DND-41 (cell line): ENCODE results near the gene ALDH5A1.
"Not testable (repeated sequence)": the region's sequence is repeated elsewhere in the genome, so short reads cannot be mapped to it uniquely, and the experiment has no call there.

Experiments
- ATAC-seq: fragments of 200-7000 bp; cut with Tn5 transposase; 3 replicates; pipeline ENCODE4 v1.9.1; 2021; ENCODE audit warnings: low read depth; ENCODE audit not compliant: insufficient read depth
- DNase-seq: peaks from one replicate; pipeline ENCODE4 v3.0.0-alpha.2; 2020
- H2AFZ ChIP-seq: 2 replicates; pipeline ENCODE4 v1.6.0; 2012; ENCODE audit warnings: low read depth, low read length
- H3K27ac ChIP-seq: 2 replicates; pipeline ENCODE4 v1.5.1; 2012; ENCODE audit warnings: low read length, inconsistent platforms
- H3K27me3 ChIP-seq: fragments of 200-600 bp; sonication (generic); 2 replicates; pipeline ENCODE4 v1.6.0; 2012; ENCODE audit warnings: low read length, mild to moderate bottlenecking, inconsistent platforms; ENCODE audit not compliant: insufficient read depth, poor library complexity
- H3K36me3 ChIP-seq: 2 replicates; pipeline ENCODE4 v1.5.1; 2012; ENCODE audit warnings: low read length, inconsistent platforms; ENCODE audit not compliant: insufficient read depth
- H3K4me1 ChIP-seq: 2 replicates; pipeline ENCODE4 v1.5.1; 2012; ENCODE audit warnings: mild to moderate bottlenecking, low read length; ENCODE audit not compliant: insufficient read depth
- H3K4me2 ChIP-seq: 2 replicates; pipeline ENCODE4 v1.6.0; 2012; ENCODE audit warnings: mild to moderate bottlenecking, moderate library complexity, low read length, inconsistent platforms; ENCODE audit not compliant: insufficient read depth
- H3K4me3 ChIP-seq, 2 experiments: fragments of 200-600 bp in 1 of 2; shearing (Covaris generic) in 1 of 2; 2 replicates each; pipeline ENCODE4 v1.5.1; 2012 to 2016; ENCODE audit warnings: inconsistent platforms in 2 of 2, low read length in 2 of 2, mild to moderate bottlenecking in 2 of 2, low read depth in 1 of 2, moderate library complexity in 1 of 2
- H3K79me2 ChIP-seq: 2 replicates; pipeline ENCODE4 v1.6.0; 2012; ENCODE audit warnings: low read length, inconsistent platforms; ENCODE audit not compliant: insufficient read depth
- H3K9ac ChIP-seq: 2 replicates; pipeline ENCODE4 v1.6.0; 2012; ENCODE audit warnings: low read depth, mild to moderate bottlenecking, inconsistent platforms, low read length, moderate library complexity
- H3K9me3 ChIP-seq: 2 replicates; pipeline ENCODE4 v1.5.1; 2012; ENCODE audit warnings: low read length, moderate library complexity, mild to moderate bottlenecking, inconsistent platforms; ENCODE audit not compliant: insufficient read depth, severe bottlenecking
- H4K20me1 ChIP-seq: 2 replicates; pipeline ENCODE4 v1.6.0; 2012; ENCODE audit warnings: low read length; ENCODE audit not compliant: insufficient read depth
- EZH2 ChIP-seq: IDR thresholded peaks from 3 replicates; pipeline ENCODE4 v1.6.1; 2012; ENCODE audit warnings: borderline replicate concordance, low read depth, mild to moderate bottlenecking, moderate library complexity, low read length, inconsistent platforms; ENCODE audit not compliant: severe bottlenecking
- TF ChIP-seq, protein P1 (sequence below): IDR thresholded peaks from 2 replicates; pipeline ENCODE4 v1.5.1; 2012; ENCODE audit warnings: borderline replicate concordance, low read length, moderate library complexity, mild to moderate bottlenecking; ENCODE audit not compliant: poor library complexity, severe bottlenecking; ENCODE audit errors: extremely low read depth

ALDH5A1 gene

DNA sequence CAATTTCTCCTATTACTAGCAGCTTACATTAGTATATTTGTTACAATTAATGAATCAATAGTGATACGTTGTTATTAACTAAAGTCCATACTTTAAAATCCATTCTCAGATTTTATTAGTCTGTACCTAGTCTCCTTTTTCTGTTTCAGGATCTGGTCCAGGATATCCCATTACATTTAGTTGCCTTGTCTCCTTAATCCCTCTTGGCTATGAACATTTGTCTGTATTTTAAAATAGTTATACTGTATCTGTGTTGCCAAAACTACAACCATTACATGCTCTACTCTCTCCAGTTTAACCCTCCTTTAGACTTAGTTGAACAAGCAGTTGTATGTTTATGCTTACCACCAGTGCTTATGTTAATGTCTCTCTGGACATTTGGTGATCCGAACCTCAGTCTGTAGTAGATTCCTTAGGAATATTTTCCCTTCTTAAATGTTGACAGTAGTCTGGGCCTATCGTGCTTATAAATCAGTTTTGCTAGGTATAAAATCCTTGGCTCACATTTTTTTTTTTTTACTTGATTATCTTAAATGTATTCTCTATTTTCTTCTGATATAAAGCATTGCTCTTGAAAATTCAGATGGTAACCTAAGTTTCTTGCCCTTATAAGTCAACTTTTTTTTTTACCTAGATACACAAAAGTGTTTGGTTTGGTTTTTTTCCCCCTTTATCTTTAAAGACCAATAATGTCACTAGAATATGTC lies 12.2 kb downstream of the ALDH5A1 start:
- TF ChIP-seq, protein P1, sequence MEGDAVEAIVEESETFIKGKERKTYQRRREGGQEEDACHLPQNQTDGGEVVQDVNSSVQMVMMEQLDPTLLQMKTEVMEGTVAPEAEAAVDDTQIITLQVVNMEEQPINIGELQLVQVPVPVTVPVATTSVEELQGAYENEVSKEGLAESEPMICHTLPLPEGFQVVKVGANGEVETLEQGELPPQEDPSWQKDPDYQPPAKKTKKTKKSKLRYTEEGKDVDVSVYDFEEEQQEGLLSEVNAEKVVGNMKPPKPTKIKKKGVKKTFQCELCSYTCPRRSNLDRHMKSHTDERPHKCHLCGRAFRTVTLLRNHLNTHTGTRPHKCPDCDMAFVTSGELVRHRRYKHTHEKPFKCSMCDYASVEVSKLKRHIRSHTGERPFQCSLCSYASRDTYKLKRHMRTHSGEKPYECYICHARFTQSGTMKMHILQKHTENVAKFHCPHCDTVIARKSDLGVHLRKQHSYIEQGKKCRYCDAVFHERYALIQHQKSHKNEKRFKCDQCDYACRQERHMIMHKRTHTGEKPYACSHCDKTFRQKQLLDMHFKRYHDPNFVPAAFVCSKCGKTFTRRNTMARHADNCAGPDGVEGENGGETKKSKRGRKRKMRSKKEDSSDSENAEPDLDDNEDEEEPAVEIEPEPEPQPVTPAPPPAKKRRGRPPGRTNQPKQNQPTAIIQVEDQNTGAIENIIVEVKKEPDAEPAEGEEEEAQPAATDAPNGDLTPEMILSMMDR = no peak
- TF ChIP-seq EZH2 = no peak
- ATAC-seq (no peak), DNase-seq (no peak)
- H3K9ac ChIP-seq = no peak overlapping the region
- no peak overlapping the region for H3K4me2 ChIP-seq
- H3K4me1 ChIP-seq = no peaks in the 10 kb centered on the region
- H2AFZ ChIP-seq = no peak overlapping the region
- no peaks in the 10 kb centered on the region for H3K9me3 ChIP-seq
- no peaks in the 10 kb centered on the region for H3K79me2 ChIP-seq
- no peaks in the 10 kb centered on the region for H4K20me1 ChIP-seq
- H3K4me3 ChIP-seq = no peak overlapping the region
- H3K27me3 ChIP-seq = no peaks in the 10 kb centered on the region
- no peak overlapping the region for H3K27ac ChIP-seq
- H3K36me3 ChIP-seq = peaks cover 54% of the 10 kb centered on the region

DNA sequence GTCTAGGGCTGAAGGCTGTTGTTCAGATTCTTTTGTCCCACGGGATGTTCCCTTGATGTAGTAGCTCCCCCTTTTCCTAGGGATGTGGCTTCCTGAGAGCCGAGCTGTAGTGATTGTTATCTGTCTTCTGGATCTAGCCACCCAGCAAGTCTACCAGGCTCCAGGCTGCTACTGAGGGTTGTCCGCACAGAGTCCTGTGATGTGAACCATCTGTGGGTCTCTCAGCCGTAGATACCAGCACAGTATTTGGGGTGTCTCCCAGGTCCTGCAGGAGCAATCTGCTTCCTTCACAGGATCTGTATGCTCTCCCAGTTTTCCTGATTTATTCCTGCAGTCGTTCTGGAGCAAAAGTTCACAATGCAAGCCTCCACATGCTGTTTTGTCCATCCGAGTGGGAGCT lies 17.2 kb downstream of the ALDH5A1 start:
- not testable (repeated sequence) for H3K27ac ChIP-seq, H4K20me1 ChIP-seq, H3K27me3 ChIP-seq, ATAC-seq, H3K9me3 ChIP-seq, H2AFZ ChIP-seq, H3K4me1 ChIP-seq, H3K79me2 ChIP-seq, H3K4me2 ChIP-seq, H3K4me3 ChIP-seq, H3K9ac ChIP-seq, DNase-seq
- H3K36me3 ChIP-seq = peaks cover 47% of the 10 kb centered on the region

DNA sequence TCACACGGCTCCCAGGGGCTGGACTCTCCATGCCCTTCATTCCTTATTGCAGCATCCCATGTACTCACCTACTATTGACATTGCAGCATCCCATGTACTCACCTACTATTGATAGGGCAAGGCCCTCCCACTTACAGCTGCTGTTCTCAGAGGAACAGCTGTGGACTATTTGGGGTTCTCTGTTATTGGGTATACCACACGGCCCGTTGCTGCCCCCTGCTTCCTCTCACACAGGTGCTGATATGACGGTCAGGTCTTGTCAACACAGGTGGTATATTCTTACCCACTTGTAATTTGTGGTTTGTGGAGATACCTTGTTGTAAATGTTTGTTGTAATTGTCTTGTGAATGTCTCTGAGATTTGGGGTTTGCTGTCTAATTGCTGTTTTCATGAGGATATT lies 18.8 kb downstream of the ALDH5A1 start:
- H3K79me2 ChIP-seq = no peaks in the 10 kb centered on the region
- no peak for DNase-seq
- no peaks in the 10 kb centered on the region for H3K27me3 ChIP-seq
- no peaks in the 10 kb centered on the region for H3K4me1 ChIP-seq
- H3K9me3 ChIP-seq = no peaks in the 10 kb centered on the region
- H4K20me1 ChIP-seq = no peaks in the 10 kb centered on the region; the same call in 1 of the 2 replicates
- no peak overlapping the region for H2AFZ ChIP-seq
- no peak for ATAC-seq
- H3K36me3 ChIP-seq = peaks cover 53% of the 10 kb centered on the region
- H3K4me3 ChIP-seq = no peak overlapping the region
- no peak overlapping the region for H3K4me2 ChIP-seq
- no peak for TF ChIP-seq EZH2
- TF ChIP-seq, protein P1 = no peak
- no peak overlapping the region for H3K27ac ChIP-seq
- H3K9ac ChIP-seq = no peak overlapping the region

- H3K27ac ChIP-seq = no peak overlapping the region
- TF ChIP-seq EZH2 = no peak
- TF ChIP-seq, protein P1 = no peak
- no peaks in the 10 kb centered on the region for H3K9me3 ChIP-seq
- no peaks in the 10 kb centered on the region for H3K27me3 ChIP-seq
- peaks cover 15% of the 10 kb centered on the region for H3K4me1 ChIP-seq
- H3K4me2 ChIP-seq = no peak overlapping the region
- DNase-seq (no peak), ATAC-seq (no peak)
- peaks cover 57% of the 10 kb centered on the region for H3K36me3 ChIP-seq
- H2AFZ ChIP-seq = no peak overlapping the region
- H4K20me1 ChIP-seq = no peaks in the 10 kb centered on the region
- H3K4me3 ChIP-seq = no peak overlapping the region
- H3K79me2 ChIP-seq = no peaks in the 10 kb centered on the region
- no peak overlapping the region for H3K9ac ChIP-seq
Observed at GRCh38 chr6:24517659-24518543, 23.1 kb downstream of the ALDH5A1 start.
